HG03457 (cell line): ENCODE results near the gene MRGPRD.

ENCODE experiments used
- ATAC-seq: cut with Tn5 transposase; IDR thresholded peaks from one replicate; pipeline ENCODE4 v1.9.1; 2021; ENCODE audit warnings: moderate number of reproducible peaks; ENCODE audit not compliant: unreplicated experiment

The MRGPRD gene

GRCh38 chr11:68970921-68971636 lies 9.7 kb downstream of the MRGPRD start:
- no peak for ATAC-seq

GRCh38 chr11:68969386-68969785 lies 11.4 kb downstream of the MRGPRD start:
- no peak for ATAC-seq

GRCh38 chr11:68968306-68969250 lies 12.2 kb downstream of the MRGPRD start:
- no peak for ATAC-seq

- ATAC-seq, result no peak
Measured at GRCh38 chr11:68966894-68967780, 13.6 kb downstream of the MRGPRD start.

- ATAC-seq, result no peak
Measured at GRCh38 chr11:68965901-68966853, 14.6 kb downstream of the MRGPRD start.

- ATAC-seq, result no peak
Measured at GRCh38 chr11:68963779-68964178, 17.0 kb downstream of the MRGPRD start.

GRCh38 chr11:68962527-68963250 lies 18.1 kb downstream of the MRGPRD start:
- ATAC-seq, result no peak

GRCh38 chr11:68961245-68961644 lies 19.5 kb downstream of the MRGPRD start:
- no peak for ATAC-seq

- no peak for ATAC-seq
Measured at GRCh38 chr11:68960294-68961071, 20.3 kb downstream of the MRGPRD start.

GRCh38 chr11:68959465-68960293 lies 21.1 kb downstream of the MRGPRD start:
- ATAC-seq, result no peak

- ATAC-seq, result no peak
Measured at GRCh38 chr11:68958211-68958610, 22.6 kb downstream of the MRGPRD start.

GRCh38 chr11:68956547-68957254 lies 24.1 kb downstream of the MRGPRD start:
- ATAC-seq, result no peak

- ATAC-seq, result no peak
Measured at GRCh38 chr11:68956142-68956541, 24.6 kb downstream of the MRGPRD start.

- ATAC-seq, result no peak
Measured at GRCh38 chr11:68955607-68955958, 25.2 kb downstream of the MRGPRD start.

GRCh38 chr11:68954836-68955606 lies 25.8 kb downstream of the MRGPRD start:
- ATAC-seq, result no peak

GRCh38 chr11:68950762-68951161 lies 30.0 kb downstream of the MRGPRD start:
- ATAC-seq, result no peak
